ENCODE measurements around the gene KLF3.
"Not testable (repeated sequence)": the region's sequence is repeated elsewhere in the genome, so short reads cannot be mapped to it uniquely, and the experiment has no call there.

The KLF3 gene

GRCh38 chr4:38663801-38664705 lies at the start of gene KLF3:
TSS of gene KLF3 (plus strand) at chr4:38664199. CDS start at chr4:38680626, 16,427 bp downstream.
- DNase-seq (ENCODE audit: low spot score) = peak; percentile 71

- no peak for DNase-seq (ENCODE audit: low spot score)
These were observed 49.8 kb upstream of the KLF3 start for GRCh38 chr4:38614231-38614630.

GRCh38 chr4:38615847-38616246 lies 48.2 kb upstream of the KLF3 start:
- no peak for DNase-seq (ENCODE audit: low spot score)

- DNase-seq (ENCODE audit: low spot score) = no peak
These were observed 45.5 kb upstream of the KLF3 start for GRCh38 chr4:38618505-38618904.

- DNase-seq (ENCODE audit: low spot score) = no peak
These were observed 44.7 kb upstream of the KLF3 start for GRCh38 chr4:38619316-38619715.

- DNase-seq (ENCODE audit: low spot score) = no peak
These were observed 43.9 kb upstream of the KLF3 start for GRCh38 chr4:38620065-38620464.

GRCh38 chr4:38620527-38621027 lies 43.4 kb upstream of the KLF3 start:
- no peak for DNase-seq (ENCODE audit: low spot score)

GRCh38 chr4:38621028-38621684 lies 42.8 kb upstream of the KLF3 start:
- no peak for DNase-seq (ENCODE audit: low spot score)

- no peak for DNase-seq (ENCODE audit: low spot score)
These were observed 42.2 kb upstream of the KLF3 start for GRCh38 chr4:38621831-38622230.

- DNase-seq (ENCODE audit: low spot score) = not testable (repeated sequence)
These were observed 41.7 kb upstream of the KLF3 start for GRCh38 chr4:38622340-38622739.

- DNase-seq (ENCODE audit: low spot score) = no peak
These were observed 40.7 kb upstream of the KLF3 start for GRCh38 chr4:38623260-38623659.

GRCh38 chr4:38624311-38624710 lies 39.7 kb upstream of the KLF3 start:
- DNase-seq (ENCODE audit: low spot score) = no peak

- DNase-seq (ENCODE audit: low spot score) = no peak
These were observed 38.5 kb upstream of the KLF3 start for GRCh38 chr4:38625508-38625907.

GRCh38 chr4:38626901-38627444 lies 37.0 kb upstream of the KLF3 start:
- not testable (repeated sequence) for DNase-seq (ENCODE audit: low spot score)

GRCh38 chr4:38630519-38630918 lies 33.5 kb upstream of the KLF3 start:
- DNase-seq (ENCODE audit: low spot score) = no peak

GRCh38 chr4:38634047-38634759 lies 29.8 kb upstream of the KLF3 start:
- DNase-seq (ENCODE audit: low spot score) = no peak

- no peak for DNase-seq (ENCODE audit: low spot score)
These were observed 24.8 kb upstream of the KLF3 start for GRCh38 chr4:38639242-38639641.

GRCh38 chr4:38641811-38642210 lies 22.2 kb upstream of the KLF3 start:
- DNase-seq (ENCODE audit: low spot score) = no peak

- DNase-seq (ENCODE audit: low spot score) = no peak
These were observed 19.8 kb upstream of the KLF3 start for GRCh38 chr4:38644201-38644600.

GRCh38 chr4:38647101-38647819 lies 16.7 kb upstream of the KLF3 start:
- no peak for DNase-seq (ENCODE audit: low spot score)

GRCh38 chr4:38650133-38650532 lies 13.9 kb upstream of the KLF3 start:
- no peak for DNase-seq (ENCODE audit: low spot score)

- no peak for DNase-seq (ENCODE audit: low spot score)
These were observed 9.7 kb upstream of the KLF3 start for GRCh38 chr4:38654273-38654672.
